Measurements from ENCODE around the gene PDGFRA.

DNA sequence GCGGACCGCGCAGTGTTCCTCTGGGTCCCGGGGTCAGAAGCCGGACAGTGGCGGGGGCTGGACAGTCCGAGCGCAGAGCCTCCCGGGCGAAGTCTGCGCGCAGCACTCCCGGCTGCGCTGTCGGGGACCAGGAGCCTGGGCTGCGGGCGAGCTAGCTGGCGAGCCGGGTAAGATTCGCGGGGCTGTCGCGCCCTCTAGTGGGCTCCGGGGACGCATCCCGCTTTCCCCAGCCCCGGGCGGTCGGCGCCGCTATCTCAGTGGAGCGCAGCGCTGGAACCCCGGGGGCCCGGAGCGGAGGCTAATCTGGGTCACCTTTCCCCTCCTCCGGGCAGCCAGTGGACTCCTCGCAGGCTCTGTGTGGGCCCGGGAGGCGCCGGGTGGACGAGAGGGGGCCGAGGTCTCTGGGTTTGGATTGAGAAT, 4.2 kb downstream of the PDGFRA start:
- TF ChIP-seq PML (IDR thresholded peaks at IDR 0.05; ENCODE audit: low read length) = no peak
- TF ChIP-seq, protein P1, sequence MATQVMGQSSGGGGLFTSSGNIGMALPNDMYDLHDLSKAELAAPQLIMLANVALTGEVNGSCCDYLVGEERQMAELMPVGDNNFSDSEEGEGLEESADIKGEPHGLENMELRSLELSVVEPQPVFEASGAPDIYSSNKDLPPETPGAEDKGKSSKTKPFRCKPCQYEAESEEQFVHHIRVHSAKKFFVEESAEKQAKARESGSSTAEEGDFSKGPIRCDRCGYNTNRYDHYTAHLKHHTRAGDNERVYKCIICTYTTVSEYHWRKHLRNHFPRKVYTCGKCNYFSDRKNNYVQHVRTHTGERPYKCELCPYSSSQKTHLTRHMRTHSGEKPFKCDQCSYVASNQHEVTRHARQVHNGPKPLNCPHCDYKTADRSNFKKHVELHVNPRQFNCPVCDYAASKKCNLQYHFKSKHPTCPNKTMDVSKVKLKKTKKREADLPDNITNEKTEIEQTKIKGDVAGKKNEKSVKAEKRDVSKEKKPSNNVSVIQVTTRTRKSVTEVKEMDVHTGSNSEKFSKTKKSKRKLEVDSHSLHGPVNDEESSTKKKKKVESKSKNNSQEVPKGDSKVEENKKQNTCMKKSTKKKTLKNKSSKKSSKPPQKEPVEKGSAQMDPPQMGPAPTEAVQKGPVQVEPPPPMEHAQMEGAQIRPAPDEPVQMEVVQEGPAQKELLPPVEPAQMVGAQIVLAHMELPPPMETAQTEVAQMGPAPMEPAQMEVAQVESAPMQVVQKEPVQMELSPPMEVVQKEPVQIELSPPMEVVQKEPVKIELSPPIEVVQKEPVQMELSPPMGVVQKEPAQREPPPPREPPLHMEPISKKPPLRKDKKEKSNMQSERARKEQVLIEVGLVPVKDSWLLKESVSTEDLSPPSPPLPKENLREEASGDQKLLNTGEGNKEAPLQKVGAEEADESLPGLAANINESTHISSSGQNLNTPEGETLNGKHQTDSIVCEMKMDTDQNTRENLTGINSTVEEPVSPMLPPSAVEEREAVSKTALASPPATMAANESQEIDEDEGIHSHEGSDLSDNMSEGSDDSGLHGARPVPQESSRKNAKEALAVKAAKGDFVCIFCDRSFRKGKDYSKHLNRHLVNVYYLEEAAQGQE (IDR thresholded peaks at IDR 0.05; ENCODE audit: low read depth, low read length) = no peak
- TF ChIP-seq EZH2 (IDR thresholded peaks at IDR 0.05; ENCODE audit: borderline replicate concordance, control insufficient read depth, low read depth, low read length) = no peak
- TF ChIP-seq, protein P2, sequence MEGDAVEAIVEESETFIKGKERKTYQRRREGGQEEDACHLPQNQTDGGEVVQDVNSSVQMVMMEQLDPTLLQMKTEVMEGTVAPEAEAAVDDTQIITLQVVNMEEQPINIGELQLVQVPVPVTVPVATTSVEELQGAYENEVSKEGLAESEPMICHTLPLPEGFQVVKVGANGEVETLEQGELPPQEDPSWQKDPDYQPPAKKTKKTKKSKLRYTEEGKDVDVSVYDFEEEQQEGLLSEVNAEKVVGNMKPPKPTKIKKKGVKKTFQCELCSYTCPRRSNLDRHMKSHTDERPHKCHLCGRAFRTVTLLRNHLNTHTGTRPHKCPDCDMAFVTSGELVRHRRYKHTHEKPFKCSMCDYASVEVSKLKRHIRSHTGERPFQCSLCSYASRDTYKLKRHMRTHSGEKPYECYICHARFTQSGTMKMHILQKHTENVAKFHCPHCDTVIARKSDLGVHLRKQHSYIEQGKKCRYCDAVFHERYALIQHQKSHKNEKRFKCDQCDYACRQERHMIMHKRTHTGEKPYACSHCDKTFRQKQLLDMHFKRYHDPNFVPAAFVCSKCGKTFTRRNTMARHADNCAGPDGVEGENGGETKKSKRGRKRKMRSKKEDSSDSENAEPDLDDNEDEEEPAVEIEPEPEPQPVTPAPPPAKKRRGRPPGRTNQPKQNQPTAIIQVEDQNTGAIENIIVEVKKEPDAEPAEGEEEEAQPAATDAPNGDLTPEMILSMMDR (IDR thresholded peaks at IDR 0.05 in 2 of 3, conservative IDR thresholded peaks at IDR 0.05 in 1 of 3; ENCODE audit: control insufficient read depth in 2 of 3, extremely low read depth in 1 of 3, insufficient read depth in 1 of 3, low read depth in 3 of 3, low read length in 3 of 3) = peak; percentile 74 to 84 (median 83)
- TF ChIP-seq SMAD1 (IDR thresholded peaks at IDR 0.05; ENCODE audit: low read depth, partially characterized antibody) = no peak
- TF ChIP-seq BCL11A (IDR thresholded peaks at IDR 0.05; ENCODE audit: low read depth, low read length) = no peak
- no peak for TF ChIP-seq TCF12 (IDR thresholded peaks at IDR 0.05; ENCODE audit: low read depth, low read length)
- TF ChIP-seq ZNF384 (IDR thresholded peaks at IDR 0.05; ENCODE audit: borderline replicate concordance, low read depth, low read length) = no peak
- TF ChIP-seq CREB1 (IDR thresholded peaks at IDR 0.05; ENCODE audit: low read depth) = no peak
- no peak for TF ChIP-seq NFYB (IDR thresholded peaks at IDR 0.05; ENCODE audit: insufficient read depth, low read depth, low read length)
- TF ChIP-seq, protein P3, sequence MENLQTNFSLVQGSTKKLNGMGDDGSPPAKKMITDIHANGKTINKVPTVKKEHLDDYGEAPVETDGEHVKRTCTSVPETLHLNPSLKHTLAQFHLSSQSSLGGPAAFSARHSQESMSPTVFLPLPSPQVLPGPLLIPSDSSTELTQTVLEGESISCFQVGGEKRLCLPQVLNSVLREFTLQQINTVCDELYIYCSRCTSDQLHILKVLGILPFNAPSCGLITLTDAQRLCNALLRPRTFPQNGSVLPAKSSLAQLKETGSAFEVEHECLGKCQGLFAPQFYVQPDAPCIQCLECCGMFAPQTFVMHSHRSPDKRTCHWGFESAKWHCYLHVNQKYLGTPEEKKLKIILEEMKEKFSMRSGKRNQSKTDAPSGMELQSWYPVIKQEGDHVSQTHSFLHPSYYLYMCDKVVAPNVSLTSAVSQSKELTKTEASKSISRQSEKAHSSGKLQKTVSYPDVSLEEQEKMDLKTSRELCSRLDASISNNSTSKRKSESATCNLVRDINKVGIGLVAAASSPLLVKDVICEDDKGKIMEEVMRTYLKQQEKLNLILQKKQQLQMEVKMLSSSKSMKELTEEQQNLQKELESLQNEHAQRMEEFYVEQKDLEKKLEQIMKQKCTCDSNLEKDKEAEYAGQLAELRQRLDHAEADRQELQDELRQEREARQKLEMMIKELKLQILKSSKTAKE (IDR thresholded peaks at IDR 0.05; ENCODE audit: low read depth, poor library complexity, severe bottlenecking) = no peak
- TF ChIP-seq POLR2A (IDR thresholded peaks at IDR 0.05; ENCODE audit: low read depth, low read length) = no peak
- TF ChIP-seq ZNF24 (IDR thresholded peaks at IDR 0.05) = no peak
